GM19438 (cell line): Measurements from ENCODE around the gene BIRC6.
"Not testable (repeated sequence)": the region's sequence is repeated elsewhere in the genome, so short reads cannot be mapped to it uniquely, and the experiment has no call there.

Source experiments
- ATAC-seq: cut with Tn5 transposase; IDR thresholded peaks from one replicate; pipeline ENCODE4 v1.9.1; 2021; ENCODE audit warnings: low read depth; ENCODE audit not compliant: unreplicated experiment

BIRC6 gene

DNA sequence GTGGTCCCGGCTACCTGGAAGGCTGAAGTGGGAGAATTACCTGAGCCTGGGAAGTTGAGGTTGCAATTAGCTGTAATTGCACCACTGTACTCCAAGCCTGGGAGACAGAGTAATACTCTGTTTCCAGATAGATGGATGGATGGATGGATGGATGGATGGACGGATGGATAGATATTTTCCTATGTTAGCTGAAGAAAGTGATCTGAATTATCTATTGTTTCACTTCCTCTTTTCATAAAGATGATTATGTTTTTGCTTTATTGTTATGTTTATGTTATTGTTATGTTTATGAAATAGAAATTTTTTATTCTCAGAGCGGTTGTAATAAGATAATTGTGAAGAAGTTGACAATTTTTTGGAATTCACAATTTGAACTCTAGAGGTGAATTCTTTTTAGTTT lies 237.8 kb downstream of the BIRC6 start:
- no peak for ATAC-seq

DNA sequence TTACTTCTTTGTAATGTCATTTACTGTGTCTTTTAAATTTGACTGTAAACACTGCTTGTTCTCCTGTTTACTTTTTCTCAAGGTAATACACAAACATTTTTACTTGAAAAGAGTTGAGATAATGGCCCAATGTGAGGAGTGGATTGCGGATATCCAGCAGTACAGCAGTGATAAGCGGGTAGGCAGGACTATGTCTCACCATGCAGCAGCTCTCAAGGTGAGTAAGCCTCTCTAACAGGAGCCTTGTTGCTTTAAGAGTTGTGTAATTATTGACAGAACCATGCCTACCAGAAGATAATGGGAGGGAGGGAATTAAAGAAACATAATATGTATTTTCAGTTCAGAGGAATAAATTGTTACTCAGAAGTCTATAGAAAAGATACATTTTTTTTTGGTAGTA lies 254.5 kb downstream of the BIRC6 start:
- ATAC-seq = no peak

DNA sequence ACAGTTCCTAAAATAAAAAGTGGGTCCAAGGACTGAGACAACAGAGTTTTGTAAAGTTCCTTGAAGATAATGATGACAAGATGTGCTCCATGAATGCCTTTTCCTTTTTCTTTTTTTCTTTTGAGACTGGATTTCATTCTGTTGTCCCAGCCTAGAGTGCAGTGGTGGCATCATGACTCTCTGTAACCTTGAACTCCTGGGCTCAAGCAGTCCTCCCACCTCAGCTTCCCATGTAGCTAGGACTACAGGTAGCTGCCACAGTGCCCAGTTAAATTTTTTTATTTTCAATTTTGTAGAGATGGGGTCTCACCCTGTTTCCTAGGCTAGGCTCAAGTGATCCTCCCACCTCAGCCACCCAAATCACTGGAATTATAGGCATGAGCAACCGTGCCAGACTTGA lies 254.9 kb downstream of the BIRC6 start:
- no peak for ATAC-seq

DNA sequence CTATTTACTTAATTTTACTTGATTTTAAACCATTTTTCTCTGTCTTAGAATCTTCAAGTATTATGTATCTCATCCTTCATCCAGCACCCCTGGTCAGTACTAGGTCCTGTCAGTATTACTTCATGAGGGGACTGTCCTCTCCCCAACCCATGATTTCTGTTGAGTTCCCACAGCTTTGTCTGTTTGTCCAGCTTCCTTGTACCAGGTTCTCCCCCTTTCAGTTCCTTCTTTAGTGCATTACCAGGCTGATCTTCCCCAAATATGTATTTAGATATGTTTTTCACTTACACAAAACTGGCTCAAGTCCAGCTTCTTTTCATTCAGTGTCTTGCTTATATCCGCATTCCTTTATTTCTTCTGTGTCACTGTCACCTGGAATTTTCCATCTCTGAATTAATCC lies 257.3 kb downstream of the BIRC6 start:
- ATAC-seq = no peak

DNA sequence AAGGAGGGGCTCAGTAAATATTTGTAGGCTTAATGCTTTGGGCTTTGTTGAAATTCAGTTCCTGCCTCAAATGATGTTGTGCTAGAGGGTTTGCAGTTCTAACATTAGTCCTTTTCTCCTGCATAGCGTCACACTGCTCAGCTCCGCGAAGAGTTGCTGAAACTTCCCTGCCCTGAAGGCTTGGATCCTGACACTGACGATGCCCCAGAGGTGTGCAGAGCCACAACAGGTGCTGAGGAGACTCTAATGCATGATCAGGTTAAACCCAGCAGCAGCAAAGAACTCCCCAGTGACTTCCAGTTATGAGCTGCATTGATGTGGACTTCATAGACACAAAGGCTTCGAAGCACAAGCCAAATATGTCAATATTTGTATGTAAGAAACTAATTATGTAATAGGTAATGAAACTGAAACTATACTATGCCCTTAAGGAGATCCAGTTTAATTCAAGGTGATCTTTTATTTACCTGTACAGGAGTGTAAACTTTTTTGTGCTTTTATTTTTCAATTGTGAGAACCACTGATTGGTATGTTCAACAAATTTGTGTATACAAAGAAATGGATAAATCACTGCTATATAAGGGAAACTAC lies 260.9 kb downstream of the BIRC6 start:
- ATAC-seq = no peak

DNA sequence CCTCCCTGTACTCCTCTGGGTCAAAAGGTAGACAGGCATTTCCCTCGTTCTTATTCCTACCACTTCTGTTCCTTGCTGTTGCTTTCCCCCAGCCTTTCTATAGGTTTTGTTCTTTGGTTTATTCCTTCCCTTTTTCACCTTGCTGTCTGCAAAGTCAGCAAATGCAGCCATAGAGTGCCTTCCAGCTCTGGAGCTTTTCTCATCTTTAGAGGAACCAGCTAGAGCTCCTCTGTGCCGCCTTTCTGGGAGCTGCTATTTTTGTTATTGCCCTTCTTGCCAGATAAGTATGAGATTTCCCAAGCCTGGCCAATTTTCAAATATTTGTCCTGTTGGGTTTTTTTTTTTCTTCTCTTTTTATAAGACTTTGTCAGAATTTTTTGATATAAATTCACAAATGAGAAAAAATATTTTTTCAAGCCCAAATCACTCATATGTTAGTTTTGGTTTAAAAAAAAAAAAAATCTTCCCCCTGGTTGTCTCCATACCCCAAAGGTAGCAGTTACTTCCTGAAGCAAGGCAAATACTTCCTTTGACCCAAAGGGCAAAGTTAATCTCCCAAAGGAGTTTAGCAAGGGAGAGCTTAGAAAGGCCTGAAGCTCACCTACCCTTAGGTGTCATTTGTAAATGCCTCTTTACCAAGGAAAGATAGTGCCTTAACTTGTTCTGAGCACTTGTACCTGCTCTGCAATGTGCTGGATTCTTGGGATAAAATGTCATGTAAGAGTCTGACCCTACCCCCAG lies 265.9 kb downstream of the BIRC6 start:
- no peak for ATAC-seq

DNA sequence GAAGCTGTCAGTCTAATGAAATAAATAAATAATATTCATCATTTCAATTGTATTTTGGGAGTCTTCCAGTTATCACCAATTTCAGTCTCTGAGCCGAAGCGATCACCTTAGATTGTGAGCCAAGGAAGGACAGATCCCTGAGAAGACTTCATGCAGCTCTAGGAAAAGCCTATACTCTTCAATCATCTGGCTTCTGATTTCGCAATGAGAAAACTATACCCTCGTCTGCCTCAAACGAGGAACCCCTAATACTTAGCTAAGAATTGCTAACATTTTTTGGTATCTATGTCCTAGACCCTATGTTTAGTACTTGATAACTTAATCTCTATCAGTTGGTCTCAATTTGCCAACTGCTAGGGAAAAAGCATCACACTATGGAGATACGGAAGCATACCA lies 266.5 kb downstream of the BIRC6 start:
- ATAC-seq = no peak

DNA sequence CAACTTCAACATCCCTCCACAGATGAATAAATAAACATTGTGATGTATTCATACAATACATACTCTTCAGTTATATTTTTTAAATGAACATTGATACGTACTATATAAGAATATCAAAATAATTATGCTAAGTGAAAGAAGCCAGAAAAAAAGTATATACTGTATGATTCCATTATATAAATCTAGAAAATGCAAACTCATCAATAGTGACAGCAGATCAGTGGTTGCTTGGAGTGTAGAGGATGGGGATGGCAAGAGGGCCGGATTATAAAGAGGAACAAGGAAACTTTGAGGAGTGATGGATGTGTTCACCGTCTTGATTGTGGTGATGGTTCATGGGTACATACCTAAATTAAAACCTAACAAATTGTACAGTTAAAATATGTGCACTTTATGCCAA lies 268.0 kb downstream of the BIRC6 start:
- ATAC-seq = no peak

DNA sequence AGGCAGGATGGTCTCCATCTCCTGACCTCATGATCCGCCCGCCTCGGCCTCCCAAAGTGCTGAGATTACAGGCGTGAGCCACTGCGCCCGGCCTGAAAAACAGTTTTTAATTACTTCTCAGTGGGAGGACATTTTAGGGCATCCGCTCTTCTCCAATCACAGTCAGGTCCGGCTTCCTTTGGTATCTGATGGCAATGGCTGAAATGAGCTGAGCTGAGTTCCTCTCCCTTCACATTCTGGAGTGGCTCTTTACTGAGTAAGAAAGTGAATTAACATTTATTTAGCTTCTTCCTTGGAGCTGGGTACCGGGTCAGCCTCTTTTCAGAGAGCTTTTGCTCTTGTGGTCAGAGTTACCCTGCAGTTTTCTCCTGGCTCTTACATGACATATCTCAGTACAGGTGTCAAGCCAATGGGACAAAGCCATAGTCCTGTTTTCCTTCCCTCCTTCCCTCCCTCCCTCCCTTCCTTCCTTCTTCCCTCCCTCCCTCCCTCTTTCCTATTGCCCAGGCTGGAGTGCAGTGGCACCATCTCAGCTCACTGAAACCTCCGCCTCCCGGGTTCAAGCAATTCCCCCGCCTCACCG lies 269.9 kb downstream of the BIRC6 start:
- ATAC-seq = no peak

DNA sequence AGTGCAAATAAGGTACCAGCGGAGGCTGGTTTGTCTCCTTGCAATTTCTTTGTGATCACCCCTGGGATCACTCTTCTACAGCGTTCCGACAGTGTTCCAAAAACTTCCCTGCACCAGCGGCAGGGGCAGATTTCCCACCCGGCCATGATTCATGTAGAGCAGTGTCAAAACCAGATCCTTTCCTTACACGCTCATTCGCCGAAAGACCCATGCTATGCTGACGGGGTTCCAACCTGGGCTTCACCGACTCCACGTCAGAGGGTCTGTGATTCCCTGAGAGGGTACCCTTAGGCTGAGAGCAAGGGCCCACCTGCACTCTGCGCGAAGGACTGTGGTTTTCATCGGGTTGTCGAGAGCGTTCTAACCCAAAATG lies 270.6 kb downstream of the BIRC6 start:
- peak; percentile 36 for ATAC-seq

DNA sequence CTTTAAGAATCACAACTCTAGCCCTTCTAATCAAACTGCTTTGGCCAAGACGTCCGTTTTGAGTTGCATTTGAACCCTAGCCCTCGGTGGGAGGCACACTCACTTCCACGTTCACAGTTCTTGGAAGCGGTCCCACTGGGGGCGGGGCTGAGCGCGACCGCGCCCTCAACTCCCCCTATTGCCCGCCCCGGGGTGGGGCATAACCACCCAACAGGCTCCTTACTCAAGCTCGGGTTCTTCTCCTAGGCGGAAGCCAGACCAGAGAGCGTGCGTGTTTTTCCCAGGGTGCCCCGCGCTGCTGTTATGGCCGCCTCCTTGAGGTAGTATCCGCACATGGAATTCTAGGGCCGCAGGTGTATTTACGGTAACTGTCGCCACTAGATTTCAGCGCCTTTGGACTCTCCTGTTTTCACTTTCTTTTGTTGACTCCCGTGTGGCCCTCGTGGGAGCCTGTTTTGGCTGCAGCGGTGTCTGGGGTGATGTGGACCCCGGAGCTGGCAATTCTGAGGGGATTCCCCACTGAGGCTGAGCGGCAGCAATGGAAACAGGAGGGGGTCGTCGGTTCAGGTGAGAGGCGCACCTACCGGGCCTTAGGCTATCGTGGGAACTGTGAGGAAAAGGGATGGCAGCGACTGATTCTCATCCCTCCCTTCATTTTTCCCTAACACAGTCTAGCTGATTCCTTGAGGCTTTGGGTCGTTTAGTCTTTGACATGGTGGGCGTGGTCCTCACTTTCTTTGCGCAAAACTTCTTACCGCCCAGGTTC lies 271.2 kb downstream of the BIRC6 start, which contains the start of gene TTC27:
TSS of gene TTC27 (plus strand) at position 237 of the 766 bp plus-strand sequence. CDS start at position 480, 243 bp downstream.
- ATAC-seq = peak; percentile 97

DNA sequence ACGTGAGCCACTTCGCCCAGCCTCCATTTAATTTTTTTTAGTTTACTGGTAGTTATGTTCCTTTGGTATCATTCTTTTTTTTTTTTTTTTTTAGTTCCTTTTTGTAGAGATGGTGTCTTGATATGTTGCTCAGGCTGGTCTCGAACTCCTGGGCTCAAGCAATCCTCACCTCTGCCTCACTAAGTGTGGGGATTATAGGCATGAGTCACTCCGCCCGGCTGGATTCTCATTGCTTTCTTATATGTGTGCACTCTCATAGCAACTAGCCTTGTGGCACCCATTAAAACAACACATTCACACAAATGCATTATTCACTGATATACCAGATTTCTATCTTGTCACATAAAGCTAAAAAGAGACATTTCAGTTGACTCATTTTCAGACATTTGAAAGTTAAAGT lies 275.3 kb downstream of the BIRC6 start:
- ATAC-seq = no peak

DNA sequence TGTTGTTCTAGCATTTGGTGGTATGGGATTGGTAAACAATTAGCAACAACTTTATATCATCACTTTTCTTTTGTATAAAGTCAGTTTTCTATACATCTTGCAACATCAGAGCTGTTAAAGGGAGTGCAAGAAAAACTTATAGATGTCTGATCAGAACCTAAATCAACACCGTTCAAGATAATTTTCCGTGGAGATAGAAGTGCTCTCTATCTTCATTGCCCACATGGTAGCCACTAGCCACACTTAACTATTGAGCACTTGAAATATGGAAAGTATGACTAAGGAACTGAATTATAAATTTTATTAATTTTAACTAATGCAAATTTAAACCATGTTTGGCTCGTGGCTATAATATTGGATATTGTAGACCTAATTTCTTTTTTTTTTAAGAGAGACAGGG lies 276.2 kb downstream of the BIRC6 start:
- ATAC-seq = no peak

DNA sequence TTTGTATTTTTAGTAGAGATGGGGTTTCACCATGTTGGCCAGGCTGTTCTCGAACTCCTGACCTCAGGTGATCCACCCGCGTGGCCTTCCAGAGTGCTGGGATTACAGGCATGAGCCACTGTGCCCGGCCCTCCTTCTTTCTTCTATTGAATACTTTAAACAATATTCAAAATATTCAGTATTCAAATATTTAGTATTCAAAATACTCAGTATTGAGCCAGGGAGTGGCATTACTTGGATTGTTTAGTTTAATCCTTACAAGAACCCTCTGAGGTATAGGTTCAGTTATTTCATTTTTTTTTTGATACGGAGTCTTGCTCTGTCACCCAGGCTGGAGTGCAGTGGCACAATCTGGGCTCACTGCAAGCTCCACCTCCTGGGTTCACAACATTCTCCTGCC lies 281.7 kb downstream of the BIRC6 start:
- ATAC-seq = not testable (repeated sequence)

DNA sequence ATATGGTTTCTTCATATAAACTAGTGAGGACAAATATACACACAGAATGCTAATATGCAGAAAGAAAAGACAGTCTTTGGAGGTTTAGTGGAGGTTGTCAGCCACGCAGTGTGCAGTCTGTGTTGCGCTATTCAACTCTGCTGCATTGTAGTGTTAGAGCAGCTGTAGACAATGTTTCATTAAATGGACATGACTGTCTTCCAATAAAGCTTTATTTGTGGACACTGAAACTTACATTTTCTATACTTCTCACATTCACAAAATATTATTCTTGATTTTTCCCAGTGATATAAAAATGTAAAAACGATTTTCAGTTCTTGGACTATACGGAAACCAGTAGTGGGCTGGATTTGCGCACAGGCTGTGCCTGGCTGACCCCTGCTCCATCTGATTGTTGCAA lies 284.4 kb downstream of the BIRC6 start:
- no peak for ATAC-seq

DNA sequence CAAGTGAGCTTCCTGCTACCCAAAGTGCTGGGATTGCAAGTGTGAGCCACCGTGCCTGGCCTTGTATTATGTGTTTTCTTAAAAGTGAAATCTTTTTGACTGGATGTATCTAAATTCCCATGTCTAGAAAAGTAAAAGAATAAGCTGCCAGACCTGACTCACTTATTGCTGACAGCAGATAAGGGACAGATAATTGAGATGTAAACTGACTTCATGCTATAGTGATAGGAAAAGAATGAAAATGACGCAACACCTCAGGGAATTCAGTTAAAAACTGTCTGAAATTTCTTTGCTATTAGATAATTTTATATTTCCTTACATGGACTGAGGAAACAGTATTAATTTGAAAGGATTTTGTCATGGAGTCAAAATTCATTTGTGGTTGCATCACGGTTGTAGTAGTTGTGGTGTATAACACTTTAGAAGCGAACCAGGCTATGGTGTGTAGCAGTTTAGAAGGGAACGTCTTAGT lies 290.4 kb downstream of the BIRC6 start:
- ATAC-seq = no peak

DNA sequence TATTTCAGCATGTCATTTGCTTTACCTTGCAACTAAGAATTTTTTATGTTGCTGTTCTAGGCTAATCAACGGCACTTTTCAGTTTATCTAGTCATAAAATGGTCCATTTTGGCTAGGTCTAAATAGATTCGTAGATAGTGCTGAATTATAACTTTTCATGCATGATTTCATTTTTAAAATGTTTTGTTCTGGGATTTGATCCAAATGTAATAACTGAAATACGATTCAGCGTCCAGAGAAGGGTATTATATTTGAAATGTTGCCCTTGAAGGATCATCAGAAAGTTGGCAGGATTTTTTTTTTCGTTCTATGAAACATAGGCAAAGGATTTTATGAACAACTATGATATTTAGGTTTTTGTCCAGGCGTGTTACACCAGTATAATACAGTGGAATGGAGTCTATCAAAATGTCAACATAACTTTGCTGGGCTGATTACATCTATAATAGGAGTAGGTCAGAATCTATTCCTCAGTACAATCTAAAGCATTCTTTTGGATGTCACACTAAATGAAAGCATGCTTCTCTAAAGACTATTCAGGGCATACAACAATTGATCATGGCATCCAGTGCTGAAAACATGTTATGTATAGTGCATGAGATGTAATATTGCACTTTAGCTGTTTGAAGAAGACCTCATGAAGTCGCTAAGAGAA lies 295.9 kb downstream of the BIRC6 start:
- no peak for ATAC-seq

DNA sequence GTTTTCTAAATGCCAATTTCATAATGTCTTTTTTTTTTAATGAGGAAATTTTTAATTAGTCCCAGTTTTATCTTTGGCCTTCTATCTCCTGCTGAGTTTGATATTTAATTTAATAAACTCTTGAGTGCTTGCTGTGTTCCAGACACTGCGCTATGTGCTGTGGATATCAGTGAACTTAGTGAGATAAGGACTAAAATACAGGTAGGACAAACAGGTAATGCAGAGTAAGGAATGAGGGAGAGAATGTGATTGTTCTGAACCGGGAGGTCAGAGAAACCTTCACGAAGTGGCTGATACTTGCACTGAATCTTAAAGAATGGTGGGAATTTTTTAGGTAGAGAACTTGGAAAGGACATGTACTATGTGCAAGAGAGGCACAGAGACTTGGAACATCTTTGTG lies 299.2 kb downstream of the BIRC6 start:
- no peak for ATAC-seq

DNA sequence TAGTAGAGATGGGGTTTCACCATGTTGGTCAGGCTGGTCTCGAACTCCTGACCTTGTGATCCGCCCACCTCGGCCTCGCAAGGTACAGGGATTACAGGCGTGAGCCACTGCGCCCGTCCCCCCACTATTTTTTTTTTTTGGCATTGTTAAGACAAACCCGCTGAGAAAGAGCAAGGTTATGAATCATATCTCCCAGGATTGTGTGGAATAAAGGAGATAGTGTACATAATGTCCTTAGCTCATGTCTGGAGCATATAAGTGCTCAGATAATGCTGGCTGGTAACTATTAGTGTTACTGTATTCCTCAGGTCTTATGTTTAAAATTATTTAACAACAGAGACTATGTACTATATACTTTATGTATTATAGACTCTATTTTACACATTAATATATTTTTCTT lies 307.0 kb downstream of the BIRC6 start:
- ATAC-seq = no peak

DNA sequence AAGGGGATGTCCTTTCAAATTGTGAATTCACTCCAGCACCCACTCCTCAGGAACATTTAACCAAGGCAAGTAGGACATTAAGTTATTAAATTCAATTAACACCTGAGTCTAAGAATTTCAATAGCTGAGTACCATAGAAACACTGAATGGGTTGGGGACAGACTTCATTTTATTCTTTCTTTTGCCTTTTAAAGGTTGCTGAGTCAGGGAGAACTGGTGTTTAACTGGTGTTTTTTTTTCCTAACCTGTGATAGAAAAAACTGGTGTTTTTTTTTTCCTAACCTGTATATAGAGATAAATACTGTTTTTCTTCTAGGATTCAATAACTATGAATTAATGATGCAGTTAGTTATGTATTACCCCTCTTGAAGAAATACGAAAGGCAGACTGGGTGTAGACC lies 309.9 kb downstream of the BIRC6 start:
- ATAC-seq = no peak

DNA sequence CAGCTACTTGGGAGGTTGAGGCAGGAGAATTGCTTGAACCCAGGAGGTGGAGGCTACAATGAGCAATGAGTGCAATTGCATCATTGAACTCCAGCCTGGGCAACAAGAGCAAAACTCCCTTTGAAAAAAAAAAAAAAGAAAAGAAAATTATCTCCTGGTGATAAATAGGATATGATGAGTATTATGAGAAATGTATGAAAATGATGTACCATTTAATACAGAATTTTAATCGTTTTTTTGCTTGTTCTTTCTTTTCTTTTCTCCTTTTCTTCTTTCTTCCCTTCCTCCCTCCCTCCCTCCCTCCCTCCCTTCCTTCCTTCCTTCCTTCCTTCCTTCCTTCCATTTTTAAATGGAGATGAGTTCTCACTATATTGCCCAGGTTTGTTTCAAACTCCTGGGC lies 311.4 kb downstream of the BIRC6 start:
- ATAC-seq = no peak
